ENCODE measurements around the gene LPP.

Gene LPP

DNA sequence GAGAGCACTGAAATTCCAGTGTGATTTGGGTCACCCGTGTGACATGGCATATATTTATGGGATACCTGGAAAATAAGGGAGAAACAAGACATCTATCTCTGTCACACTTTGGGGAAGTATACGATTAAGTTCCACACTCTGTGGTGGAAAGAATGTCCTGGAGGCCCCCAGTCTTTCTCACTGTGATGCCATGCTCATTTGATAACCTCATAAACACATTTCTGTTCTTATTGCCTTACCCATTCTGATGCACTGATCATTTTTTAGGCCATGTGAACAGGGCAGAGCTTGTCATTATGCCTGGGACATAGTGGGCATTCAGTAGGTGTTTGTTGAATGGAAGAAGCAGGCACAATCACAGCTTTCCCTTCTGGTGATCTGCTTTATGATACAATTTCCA is 668.5 kb downstream of the LPP start:
- no peak for DNase-seq

DNA sequence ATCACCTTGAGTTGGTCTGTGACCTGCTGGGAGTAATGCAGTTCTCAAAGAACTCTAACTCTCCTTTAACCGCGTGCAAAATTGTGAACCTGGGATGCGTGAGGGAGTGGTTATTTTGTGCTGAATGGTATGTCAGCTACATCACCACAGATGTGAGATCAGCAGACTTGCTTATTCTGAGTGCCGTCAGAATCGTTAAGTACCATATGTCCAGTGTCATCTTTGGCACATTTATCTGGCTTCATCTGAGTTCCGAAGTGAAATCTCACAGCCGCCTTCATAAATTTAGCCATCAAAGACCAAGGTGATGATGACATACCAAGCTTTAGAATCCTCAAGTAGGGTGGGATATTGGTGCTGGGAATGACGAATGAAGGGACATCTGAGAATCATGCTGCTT is 670.6 kb downstream of the LPP start:
- no peak for DNase-seq

DNA sequence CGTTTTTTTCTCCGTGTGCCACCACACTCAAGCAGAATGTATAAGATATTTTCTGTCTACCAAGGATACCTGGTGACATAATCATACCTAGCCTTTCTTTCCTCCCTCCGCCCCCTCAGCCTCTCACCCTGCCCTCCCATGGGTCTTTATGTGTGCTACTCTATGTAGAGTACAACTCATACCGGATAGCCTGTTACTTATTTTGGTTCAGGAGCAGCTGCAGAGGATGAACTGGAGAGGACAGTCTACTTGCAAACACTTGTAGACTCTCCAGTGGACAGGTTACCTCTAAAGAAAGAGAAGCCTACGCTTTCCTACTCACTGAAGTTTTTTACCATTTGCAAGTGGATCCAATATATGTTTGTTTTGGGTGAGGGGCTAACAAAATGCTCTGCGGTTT is 671.9 kb downstream of the LPP start:
- no peak for DNase-seq

DNA sequence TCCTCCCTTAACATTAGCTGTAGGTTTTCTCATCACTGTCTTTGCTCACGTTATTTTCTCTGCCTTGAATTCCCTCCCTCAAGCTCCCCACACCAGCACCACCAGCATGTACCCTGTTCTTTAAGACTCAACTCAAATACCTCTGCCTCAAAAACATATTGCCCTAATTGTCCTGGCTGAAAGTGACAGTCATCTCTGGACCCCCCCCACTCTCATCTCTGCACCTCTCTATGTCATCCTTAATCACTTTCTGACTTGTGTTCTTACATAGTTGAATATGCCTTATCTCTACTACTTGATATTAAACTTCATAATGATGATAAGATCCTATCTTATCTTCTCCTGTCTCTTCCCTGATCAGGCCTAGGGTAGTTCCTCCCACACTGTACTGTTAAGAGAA is 672.6 kb downstream of the LPP start:
- no peak for DNase-seq

DNA sequence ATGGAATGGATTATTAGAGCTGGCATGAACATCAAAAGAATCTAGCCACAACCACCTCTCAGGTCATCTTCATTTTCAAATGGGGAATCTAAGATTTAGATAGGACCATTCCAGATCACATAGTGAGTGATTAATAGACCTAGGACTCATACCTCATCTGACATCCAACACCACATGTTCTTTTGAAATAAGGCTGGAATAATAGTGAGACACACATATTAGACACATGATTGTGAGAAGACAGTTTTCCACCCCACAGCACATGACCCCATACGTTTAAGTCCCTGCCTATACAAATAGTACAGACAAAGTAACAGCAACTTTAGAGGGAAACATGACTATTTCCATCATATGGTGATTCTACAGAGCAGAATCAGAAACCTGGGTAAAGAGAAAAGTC is 673.1 kb downstream of the LPP start:
- DNase-seq: no peak

DNA sequence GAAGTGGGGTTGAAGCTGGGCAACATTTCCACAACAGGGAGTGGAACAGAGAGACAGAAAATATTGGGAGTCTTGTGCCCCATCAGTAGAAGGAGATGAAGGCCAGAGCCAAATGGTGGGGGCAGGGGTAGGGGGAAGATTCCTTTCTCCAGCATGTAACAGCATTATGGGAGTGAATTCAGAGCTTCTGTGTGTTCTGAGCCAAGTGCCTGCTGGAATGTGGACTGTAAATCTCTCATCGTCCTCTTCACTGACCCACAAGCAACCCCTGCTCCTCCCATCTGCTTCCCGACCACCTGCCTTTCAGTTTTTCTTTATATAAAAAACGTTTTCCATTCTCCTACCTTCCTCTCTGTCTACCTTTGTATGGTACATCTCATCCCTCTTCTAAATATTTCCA is 673.6 kb downstream of the LPP start:
- DNase-seq: no peak

DNA sequence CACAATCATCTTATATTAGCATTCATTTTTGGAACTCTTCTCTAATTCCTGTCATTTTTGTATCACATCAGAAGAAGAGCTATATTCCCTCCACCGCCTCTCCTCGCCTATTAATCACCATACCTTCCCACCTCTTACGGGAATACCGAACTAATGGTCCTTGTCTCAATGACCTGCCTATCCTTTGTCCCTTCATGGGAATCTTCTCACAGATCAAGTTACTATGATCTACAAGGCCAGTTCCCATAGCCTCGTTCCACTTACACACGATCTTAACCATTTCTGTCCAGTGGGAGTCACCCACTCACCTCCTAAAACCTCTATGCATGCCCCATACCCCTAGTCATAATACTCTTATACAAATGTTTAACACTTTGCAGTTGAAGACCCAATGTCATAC is 675.2 kb downstream of the LPP start:
- no peak for DNase-seq

DNA sequence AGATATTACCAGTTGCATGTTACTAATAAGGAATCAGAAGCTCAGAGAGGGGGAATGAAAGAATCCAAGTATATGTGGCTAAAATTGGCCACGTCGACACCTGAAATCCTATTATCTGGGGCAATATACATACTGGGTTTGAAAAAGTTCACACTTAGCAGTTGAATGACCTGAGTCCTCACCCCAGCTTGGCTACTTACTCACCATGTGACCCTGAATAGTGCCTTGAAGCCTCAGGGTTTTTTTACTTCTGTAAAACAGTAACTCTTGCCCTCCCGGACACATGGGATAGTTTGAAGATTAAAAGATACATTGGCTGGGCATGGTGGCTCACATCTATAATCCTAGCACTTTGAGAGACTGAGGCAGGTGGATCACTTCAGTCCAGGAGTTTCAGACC is 675.6 kb downstream of the LPP start:
- no peak for DNase-seq

DNA sequence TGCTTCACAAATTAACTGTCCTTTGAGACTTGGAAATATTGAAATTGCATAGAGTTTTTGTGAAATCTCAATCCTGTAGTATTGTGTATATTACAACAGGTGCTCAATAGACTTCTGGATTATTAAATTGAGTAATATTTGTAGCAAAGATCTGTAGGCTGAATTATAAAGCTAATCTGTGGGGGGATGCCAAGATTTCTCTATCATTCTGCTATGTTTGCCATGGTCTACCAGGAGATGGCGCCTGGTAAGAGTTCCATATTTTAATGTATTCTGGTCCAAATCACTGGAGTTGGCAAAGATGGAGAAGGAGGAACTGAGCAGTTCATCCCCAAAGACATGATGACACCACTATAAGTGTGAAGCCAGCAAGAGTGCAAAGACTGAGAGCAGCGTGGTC is 676.9 kb downstream of the LPP start:
- no peak for DNase-seq

DNA sequence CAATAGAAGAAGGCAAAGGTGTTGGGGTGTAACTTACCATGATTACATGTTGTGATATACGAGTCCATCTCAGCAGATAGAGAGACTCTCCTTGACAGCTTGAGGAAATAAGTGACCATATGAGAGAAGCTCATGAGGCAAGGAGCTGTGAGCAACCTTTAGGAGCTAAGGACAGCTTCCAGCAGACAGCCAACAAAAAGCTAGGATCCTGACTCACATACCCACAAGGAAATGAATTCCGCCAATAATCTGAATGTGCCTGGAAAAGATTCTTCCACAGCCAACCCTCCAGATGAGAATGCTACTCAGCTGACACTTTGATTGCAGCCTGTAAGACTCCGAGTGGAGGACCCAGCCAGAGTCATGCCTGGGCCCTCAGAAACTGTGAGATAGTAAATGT is 678.2 kb downstream of the LPP start:
- no peak for DNase-seq

DNA sequence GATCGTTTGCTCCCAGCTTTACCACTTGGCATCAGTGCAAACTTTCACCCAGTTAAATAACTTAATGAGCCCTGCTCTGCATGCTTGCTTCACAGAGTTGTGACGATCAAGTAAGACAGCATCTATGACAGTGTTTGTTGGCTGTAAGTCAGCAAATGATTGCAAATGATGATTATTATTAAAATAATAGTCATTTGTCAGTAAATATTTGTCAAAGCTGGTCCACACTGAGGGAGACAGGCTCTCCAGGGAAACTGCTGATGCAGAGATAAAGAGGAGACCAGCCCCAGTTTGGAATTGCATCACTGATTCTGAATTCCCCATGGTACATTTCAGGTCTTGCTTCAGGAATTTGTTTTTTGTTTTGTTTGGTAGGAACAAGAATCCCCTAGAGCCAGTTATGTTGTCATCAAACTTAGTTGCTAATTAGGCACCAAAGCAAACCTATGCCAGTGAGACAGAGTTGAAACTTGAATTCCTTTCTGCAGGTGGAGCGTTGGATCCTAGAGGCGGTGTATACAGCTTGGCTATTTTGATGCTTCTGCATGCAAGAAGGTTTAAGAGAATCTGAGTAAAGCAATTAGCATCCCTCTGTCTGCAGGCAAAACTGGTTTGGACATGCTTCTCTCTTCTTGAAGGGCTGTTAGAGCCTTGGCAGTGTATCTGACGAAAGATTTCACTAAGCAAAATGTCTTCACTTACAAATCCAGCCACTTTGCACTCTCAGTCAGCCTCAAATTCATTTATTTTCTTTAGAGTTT is 679.2 kb downstream of the LPP start:
- DNase-seq: no peak

DNA sequence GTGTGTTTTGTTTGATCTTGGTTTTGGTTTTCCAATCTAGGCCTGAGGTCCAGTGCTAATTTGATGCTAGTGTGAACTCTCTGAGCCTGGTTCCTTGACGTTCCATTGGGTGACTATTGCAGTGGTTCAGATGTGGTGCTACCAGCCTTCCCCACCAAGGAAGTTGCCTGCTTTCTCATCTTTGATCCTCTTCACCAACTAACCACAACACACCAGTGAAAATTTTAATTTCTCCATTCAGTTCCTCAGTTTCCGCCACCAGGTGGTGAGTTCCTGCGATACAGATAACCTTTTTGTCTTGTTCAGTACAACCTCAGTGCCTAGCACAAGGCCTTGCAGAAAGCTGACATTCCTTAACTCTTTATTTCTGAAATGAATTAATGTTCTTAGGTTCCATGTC is 680.4 kb downstream of the LPP start:
- no peak for DNase-seq

DNA sequence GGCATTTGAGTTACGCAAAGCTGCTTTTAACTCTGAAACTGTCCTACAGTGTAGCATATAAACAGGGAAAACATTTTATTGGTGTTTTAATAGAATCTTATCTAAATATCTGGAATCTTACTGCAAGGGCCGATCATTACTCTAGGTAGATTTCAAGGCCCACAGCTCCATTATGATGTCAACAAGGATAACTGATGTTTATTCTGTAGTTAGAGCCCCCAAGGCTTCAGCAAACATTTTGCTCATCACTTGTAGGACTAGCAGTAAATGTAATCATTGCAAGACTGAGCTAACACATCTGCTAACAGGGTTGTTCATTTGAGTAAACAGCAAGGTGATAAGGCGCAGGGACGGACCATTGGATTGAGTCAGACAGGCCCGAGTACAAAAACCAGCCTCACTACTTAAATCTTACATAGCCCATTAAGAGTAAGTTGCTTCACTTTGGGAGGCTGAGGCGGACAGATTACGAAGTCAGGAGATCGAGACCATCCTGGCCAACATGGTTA is 685.3 kb downstream of the LPP start:
- DNase-seq: no peak

DNA sequence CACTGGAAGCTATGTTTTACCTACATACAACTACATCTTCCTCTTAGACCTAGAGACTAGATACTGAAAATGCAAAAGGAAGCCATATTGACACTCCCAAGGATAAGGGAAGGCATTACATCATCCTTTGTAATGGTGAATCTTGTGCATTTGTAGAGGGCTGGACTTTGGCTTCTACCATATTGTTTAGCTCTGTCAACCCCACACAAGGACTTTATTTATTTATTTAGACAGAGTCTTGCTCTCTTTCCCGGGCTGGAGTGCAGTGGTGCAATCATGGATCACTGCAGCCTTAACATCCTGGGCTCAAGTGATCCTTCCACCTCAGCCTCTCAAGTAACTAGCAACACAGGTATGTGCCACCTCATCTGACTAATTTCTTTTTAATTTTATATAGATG is 686.3 kb downstream of the LPP start:
- DNase-seq: no peak

DNA sequence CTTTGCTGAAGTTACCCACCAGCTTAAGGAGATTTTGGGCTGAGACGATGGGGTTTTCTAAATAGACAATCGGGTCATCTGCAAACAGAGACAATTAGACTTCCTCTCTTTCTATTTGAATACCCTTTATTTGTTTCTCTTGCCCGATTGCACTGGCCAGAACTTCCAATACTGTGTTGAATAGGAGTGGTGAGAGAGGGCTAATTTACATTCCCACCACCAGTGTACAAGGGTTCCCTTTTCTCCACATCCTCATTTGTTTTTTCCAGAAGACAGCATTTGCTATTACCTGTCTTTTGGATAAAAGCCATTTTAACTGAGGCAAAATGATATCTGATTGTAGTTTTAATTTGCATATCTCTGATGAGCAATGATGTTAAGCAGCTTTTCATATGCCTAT is 687.9 kb downstream of the LPP start:
- no peak for DNase-seq

DNA sequence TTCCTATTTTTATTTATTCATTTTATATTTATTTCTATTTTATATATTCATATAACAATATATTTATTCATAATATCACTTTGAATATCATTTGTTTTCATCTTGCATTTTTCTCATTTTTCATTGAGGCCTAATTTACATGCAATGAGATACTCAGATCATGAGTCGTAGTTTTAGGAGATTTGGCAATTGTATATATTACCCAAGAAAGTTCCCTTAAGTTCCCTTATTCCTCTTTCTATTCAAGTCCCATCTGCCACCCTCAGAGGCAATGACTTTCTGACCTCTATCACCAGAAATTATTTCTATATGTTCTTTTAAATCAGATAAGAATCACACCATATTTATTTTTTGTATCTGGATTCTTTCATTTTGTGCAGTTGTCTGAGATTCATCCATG is 688.7 kb downstream of the LPP start:
- DNase-seq: no peak

DNA sequence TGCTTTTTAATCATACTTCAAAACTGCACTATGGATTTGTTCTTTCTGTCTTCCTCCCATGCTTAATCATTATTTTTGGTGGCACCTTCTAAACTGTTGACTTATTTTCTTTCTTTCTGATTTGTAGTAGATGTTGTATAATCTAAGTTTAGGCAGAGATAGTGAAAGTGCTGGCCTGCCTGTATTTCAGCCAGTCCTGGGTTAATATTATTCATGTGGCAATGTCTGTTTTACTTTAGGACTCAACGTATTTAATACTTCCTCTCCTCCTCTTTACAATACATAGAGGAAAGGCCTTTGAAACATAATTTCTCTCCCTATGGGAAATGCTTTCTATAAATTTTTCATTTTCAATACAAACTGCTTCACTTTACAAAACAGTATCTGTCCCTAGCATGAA is 690.1 kb downstream of the LPP start:
- no peak for DNase-seq

DNA sequence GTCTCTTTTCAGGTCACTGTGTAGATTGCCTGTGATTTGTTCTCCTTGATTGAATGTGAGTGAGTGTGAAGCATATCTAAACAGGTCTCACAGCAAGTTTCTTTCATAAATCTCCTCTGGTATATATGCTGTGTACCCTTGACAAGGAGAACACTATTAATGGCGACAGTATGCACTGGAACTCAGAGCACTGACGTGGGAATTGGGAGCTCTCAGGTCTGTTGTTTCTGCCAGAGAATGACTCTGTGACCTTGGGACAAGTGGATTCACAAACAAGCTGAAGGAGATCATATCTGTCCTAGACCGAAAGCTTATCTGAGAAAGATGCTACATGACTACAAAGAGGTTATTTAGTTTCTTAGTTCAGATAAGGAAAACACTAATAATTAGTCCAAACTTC is 691.6 kb downstream of the LPP start:
- DNase-seq: no peak

DNA sequence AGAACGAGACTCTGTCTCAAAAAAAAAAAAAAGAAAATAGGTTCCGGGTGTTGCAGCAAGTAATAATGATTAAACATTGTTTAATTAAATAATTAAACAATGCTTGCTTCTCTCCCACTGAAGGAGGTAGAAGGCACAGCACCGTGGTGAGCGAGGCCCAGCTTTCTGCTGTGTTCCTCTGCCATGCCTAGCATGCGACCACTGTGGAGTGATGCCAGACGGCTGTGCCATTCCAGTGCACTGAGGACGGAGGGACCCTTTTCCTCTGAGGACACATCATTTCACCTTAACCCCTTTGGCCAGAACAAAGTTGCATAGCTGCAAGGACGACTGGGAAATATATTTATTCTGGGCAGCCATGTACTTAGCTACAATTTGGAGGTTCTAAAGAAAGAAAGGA is 695.0 kb downstream of the LPP start:
- no peak for DNase-seq

DNA sequence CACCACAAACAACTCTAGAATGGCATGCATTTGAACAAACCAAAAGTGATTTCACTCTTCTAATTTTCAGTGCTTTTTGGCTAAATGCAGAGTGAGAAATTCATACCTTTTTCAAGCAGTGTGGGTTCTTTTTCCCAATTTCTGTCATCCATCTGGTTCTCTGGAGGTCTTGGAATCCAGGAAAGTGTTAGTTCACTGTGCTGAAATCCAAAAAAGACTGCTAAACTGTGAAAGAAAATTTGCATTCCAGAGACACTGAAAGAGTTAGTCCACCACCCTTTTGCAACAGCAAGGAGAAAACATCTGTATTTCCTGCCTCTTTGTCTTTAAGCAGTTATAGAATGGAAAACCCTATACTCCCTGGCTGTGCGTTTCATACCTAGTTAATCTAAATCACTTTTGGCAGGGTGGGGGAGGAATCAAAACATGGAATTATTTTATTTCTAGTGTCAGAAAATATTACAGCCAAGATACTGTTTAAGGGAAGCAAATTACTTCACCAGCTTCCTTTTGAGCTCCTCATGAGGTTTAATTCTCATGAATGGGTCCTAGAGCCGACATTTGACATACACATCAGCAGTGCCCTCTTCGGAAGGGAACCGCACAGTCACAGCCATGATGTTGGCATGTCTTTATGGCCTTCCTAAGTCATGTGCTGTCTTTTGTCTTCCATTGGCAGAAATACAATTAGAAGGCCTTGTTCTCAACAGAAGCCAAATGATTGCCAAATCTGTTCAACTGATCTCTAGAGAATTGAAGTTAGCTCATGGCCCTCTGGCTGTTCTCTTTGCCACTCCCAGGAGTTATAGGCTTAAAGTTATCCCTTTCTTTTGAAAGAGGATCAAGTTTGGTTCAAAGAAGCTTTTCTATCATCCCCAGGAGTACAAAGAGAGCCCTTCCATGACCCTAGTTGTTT is 700.2 kb downstream of the LPP start:
- DNase-seq: no peak

DNA sequence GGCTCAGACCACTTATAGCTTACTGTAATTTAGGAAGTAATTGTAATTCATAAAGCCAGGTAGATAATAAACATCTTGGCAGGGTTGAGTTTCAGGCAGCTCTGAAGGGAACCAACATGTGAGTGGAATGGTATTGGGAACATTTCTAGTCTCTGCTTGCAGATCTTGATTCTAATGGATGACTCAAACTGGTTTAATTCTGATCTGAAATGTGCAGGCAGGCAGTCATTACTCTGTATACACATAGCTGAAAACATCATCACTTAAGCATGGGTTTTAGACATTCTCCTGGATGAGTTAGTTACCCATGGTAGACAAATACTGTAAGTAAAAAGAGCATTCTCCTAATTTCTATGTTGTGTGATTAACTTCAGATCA is 700.8 kb downstream of the LPP start:
- DNase-seq: no peak

DNA sequence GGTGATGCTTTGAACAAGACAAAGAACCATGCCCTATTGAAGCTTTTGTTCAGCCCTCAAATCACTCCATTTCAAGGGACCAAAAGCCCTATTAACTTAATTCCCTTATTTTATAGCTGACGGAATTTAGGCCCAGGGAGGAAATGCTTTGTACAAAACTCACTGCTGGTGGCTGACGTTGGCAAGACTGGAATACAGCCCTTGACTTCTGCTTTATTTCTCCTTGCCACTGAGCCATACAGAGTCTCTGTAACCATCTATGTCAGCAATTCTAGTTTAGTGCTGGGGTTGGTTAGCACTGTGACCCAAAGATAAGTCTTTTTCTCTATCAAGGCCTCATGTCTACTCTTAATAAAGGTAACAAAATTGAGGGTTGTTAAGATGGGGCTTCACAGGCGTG is 701.7 kb downstream of the LPP start:
- DNase-seq: no peak

DNA sequence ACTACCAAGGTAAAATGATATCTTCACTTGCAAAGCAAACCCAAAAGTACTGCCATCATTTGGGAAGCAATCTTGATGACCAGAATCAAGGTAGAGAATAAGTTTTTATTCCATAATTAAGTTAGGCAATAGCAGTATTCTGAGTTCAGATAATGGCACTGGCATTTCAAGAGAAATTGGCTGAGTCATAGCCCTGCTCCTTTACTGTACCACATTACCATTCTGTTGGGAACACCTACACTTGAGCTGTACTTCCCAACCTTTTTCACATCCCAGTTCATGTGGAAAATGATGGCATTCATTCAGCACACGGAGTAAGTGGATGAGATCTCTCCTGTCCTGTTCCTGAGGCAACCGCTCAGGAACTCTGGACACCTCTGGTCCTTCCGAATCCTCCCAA is 706.2 kb downstream of the LPP start:
- no peak for DNase-seq

All from activated CD4-positive, CD25-positive, alpha-beta regulatory T cell treated with anti-CD3 and anti-CD28 coated beads, Interleukin-2, amount 50 U/mL, for 72 hours (primary cell).